Activated CD4-positive, CD25-positive, alpha-beta regulatory T cell treated with anti-CD3 and anti-CD28 coated beads, Interleukin-2, amount 50 U/mL, for 72 hours (primary cell): Measurements from ENCODE around the gene TBX15.
"Not testable (repeated sequence)": the region's sequence is repeated elsewhere in the genome, so short reads cannot be mapped to it uniquely, and the experiment has no call there.

Source experiments
- DNase-seq: peaks from one replicate; pipeline ENCODE4 v3.0.0; 2021

Gene TBX15

DNA sequence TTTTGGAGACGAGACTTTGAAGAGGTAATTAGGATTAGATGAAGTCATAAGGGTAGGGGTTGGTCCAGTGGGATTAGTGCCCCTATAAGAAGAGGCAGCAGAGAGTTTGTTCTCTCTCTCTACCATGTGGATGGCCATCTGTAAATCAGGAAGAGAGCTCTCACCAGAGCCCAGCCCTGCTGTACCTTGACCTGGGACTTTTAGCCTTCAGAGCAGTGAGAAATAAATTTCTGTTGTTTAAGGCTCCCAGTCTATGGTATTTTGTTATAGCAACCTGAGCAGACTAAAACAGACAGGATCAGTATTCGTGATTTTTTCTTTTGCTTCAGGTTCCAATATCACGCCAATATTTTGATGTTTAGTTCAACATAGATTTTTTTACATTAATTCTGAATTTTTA, 30.0 kb downstream of the TBX15 start:
- no peak for DNase-seq

DNA sequence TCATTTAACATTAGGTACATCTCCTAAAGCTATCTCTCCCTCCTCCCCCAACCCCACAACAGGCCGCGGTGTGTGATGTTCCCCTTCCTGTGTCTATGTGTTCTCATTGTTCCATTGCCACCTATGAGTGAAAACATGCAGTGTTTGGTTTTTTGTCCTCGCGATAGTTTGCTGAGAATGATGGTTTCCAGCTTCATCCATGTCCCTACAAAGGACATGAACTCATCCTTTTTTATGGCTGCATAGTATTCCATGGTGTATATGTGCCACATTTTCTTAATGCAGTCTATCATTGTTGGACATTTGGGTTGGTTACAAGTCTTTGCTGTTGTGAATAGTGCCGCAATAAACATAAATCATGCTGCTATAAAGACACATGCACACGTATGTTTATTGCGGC, 30.6 kb downstream of the TBX15 start:
- DNase-seq: not testable (repeated sequence)

GRCh38 chr1:118954301-118954905, 33.7 kb downstream of the TBX15 start:
- DNase-seq: no peak

- DNase-seq: no peak
Measured at GRCh38 chr1:118951270-118951936, 36.7 kb downstream of the TBX15 start.

- DNase-seq: no peak
Measured at GRCh38 chr1:118949315-118949714, 38.8 kb downstream of the TBX15 start.

GRCh38 chr1:118948846-118949245, 39.3 kb downstream of the TBX15 start:
- no peak for DNase-seq

DNA sequence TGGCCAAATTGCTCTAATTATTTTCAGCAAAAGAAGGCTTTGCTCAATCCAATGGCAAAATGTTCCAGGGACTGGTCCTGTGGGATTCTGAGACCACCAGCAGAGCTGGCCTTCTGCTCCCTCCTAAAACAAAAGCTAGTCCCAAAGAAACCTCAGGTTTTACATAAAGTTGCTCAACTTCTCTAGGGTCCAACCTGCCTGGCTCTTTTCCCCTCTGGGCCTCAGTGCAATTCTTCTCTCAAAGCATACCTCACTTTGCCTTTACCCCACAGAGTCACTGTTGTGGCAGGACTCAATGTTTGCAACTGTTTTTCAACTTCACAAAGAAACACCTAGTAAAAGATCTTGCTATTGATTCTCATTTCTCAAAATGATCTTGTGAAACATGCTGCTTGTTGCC, 39.8 kb downstream of the TBX15 start:
- no peak for DNase-seq

DNA sequence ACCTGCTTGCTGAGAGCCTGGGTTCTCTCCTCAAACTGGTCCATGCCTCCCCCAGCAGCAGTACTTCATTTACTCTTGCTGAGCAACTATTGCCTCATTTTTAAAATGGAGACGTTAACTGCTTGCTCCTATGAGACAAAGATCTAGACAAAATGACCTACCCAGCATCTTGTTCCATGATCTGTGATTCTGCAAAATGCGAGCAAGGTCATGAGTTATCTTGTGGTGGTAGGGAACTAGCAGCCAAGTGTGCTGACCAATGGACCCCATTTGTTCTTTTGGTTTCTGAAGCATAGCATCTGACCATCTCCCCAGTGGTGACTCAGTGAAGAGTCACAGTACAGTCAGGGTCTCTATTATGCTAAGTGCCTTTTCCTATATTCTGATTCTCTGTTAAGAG, 40.4 kb downstream of the TBX15 start:
- DNase-seq: no peak

DNA sequence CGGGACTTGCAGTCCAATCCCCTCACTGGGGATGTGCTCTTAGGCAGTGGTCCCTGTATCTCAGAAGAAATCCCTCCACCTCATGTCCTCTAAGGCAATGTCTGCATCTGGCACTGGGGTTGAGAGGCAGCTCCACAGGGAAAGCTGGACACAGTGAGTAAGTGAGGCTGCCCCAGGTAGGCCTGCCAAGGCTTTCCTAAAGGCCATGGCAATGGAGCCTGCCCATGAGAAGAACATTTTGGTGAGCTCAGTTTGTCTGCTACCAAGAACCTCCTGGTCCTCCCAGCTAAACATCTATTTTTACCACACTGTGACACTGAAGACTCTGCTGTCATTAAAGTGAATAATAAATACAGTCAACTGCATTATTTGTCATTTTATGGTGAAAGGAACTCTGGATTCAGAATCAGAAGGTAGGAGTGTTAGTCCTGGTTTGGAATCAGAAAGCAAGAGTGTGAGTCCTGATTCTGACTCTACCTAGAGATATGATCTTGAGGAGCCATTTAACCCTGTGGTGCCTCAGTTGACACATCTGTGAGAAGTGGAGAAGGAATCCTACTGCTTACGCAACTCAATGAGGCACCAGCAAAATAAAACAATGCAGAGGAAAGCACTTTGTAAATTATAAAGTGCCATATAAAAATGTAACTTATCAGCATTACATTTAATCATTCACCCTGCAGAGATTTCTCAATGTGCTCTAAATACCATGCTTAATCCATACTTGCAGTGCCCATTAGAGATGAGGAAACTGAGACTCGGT, 41.0 kb downstream of the TBX15 start:
- DNase-seq: no peak

DNA sequence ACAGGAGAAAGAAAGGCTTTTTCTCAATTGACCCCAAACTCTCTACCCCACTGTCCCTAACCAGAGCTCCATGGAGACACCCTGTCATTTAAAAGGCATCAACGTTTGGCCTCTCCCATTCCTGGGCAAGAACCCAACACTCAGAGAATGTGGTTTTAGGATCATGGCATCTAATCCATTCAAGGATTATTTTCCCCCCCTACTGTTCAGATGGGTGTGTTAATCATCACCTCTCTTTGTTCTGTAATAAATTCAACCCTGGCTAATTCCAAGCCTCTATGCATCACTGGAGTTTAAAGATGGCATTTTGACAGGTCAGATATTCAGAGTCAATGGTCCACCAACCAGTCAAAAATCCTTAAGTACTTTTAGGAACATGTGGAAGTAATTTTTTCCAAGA, 42.7 kb downstream of the TBX15 start:
- no peak for DNase-seq

DNA sequence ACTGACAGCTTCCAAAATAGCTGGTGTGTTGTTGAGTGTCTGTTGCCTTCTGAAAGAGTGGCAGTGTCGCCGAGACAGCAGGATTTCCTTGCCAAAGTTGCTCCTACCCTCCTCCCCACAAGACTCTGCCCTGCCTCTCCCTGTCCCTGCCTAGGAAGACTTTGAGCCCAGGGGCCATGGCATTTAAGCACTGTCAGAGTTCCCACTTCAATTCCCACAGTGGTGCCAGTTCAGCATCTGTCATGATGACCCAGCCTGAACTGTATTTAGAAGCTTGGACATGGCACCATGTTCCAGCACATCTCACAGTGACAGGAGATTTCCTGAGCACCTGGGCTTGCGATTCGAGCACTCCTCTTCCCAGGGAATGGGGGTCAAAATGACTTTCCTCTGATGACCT, 43.6 kb downstream of the TBX15 start:
- no peak for DNase-seq

GRCh38 chr1:118944133-118944532, 44.0 kb downstream of the TBX15 start:
- no peak for DNase-seq

DNA sequence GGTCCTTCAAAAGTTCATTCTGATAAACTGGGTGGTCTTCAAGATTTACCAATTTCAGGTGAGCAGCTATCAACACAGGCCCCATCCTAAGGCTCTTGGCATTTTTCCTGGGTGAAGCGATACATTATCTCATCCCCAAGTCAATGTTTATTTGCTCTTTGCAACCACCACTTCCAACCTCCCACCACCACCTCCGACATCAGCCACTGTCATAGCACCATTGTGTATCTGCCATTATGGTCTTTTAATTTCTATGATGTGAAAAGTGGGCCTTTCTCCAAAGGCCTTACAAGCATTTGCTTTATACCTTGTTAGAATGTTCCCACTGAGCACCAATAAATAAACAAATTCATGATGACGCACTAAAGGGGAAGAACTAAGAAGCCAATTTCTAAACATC, 47.2 kb downstream of the TBX15 start:
- DNase-seq: no peak

GRCh38 chr1:118937413-118938072, 50.6 kb downstream of the TBX15 start:
- DNase-seq: no peak

- no peak for DNase-seq
Measured at GRCh38 chr1:118934706-118935105, 53.4 kb downstream of the TBX15 start.

- DNase-seq: no peak
Measured at GRCh38 chr1:118933051-118933781, 54.9 kb downstream of the TBX15 start.

GRCh38 chr1:118931876-118932275, 56.3 kb downstream of the TBX15 start:
- DNase-seq: no peak

GRCh38 chr1:118928739-118929554, 59.2 kb downstream of the TBX15 start:
- no peak for DNase-seq

DNA sequence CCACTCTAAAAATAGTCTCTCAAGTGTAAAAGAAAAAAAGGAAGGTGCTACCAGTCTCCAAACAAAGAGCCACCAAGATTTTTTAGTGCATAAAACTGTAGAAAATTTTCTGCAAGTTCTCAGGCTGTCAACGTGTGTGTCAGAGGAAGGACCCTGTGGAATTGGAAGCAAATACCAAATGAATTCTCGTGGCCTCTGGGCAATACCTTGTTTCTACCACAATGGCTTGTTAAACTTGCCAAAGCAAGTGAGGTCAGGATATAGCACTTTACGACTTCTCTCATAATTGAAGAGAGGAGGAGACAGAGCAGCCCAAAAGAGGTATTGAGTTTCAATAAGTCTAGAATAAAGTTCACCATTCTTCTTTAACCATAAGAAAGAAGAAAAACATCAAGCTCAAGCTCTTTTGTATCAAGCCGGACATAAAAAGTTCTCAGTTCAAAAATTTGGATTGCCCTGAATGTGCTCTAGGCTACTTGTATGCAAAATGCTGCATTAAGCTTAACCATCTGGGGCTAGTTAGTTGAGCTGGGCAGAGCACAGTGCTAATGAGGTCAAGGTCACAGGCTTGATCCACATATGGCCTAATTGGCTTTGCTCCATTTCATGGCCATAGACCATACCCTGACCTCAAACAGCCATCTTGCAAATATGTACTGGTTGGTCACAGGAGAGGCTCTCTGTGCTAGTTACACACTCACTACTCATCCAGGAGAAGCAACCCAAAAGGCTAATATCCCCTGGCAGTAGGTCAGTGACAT, 60.5 kb downstream of the TBX15 start:
- no peak for DNase-seq

- DNase-seq: no peak
Measured at GRCh38 chr1:118926261-118926660, 61.9 kb downstream of the TBX15 start.

DNA sequence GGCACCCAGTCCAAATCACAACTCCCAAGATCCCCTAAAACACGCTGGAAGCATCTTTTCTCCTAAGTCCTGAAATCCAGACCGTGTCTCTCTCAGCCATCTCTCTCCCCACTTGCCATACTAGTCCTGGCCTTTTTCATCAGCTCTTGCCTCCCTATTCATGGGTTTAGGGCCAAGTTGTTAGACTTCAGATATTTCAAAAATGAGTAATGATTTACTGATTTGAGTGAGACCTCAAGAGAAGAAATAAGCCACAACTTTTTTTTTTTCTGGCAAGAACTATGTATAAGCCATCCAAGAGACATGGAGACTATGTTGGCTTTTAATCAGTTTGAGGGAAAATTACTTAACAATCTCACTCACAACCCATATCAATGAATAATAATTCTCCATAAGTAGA, 62.5 kb downstream of the TBX15 start:
- DNase-seq: no peak
